ENCODE results near the gene FOXK1.

- TF ChIP-seq EZH2 (IDR thresholded peaks at IDR 0.05) (no peak), POLR2AphosphoS5 (IDR thresholded peaks at IDR 0.05; ENCODE audit: borderline replicate concordance, low read depth, low read length) (no peak), FOXP2 (optimal IDR thresholded peaks at IDR 0.05; ENCODE audit: control extremely low read depth, extremely low read length, insufficient read depth) (no peak)
Observed at GRCh38 chr7:4726566-4726965, 44.5 kb downstream of the FOXK1 start.
